NT2/D1 (cell line): ENCODE measurements around the gene SCYGR2.

Experiments used
- DNase-seq: peaks from one replicate; pipeline ENCODE4 v3.0.0-alpha.2; 2011; ENCODE audit warnings: low read depth, low spot score
- H3K27me3 ChIP-seq: 2 replicates; pipeline ENCODE4 v1.6.0; 2011; ENCODE audit warnings: mild to moderate bottlenecking; ENCODE audit not compliant: insufficient read length, insufficient read depth
- H3K36me3 ChIP-seq: 2 replicates; pipeline ENCODE4 v1.6.1; 2011; ENCODE audit warnings: mild to moderate bottlenecking, low read length, mixed read lengths; ENCODE audit not compliant: insufficient read depth, insufficient read length
- H3K4me1 ChIP-seq: 2 replicates; pipeline ENCODE4 v1.5.1; 2011; ENCODE audit not compliant: insufficient read depth, insufficient read length
- H3K4me3 ChIP-seq: 2 replicates; pipeline ENCODE4 v1.5.1; 2011; ENCODE audit warnings: low read depth; ENCODE audit not compliant: insufficient read length
- H3K9ac ChIP-seq: 2 replicates; pipeline ENCODE4 v1.6.0; 2011; ENCODE audit warnings: low read depth; ENCODE audit not compliant: insufficient read length
- H3K9me3 ChIP-seq: 2 replicates; pipeline ENCODE4 v1.5.1; 2011; ENCODE audit warnings: mild to moderate bottlenecking, low read length; ENCODE audit not compliant: insufficient read depth
- SUZ12 ChIP-seq: IDR thresholded peaks from 2 replicates; pipeline ENCODE4 v1.6.1; 2011; ENCODE audit not compliant: insufficient read length, insufficient read depth; ENCODE audit errors: extremely low read depth
- YY1 ChIP-seq: IDR thresholded peaks from 2 replicates; pipeline ENCODE4 v1.6.1; 2011; ENCODE audit not compliant: insufficient read length, insufficient read depth
- ZNF274 ChIP-seq: IDR thresholded peaks from 2 replicates; pipeline ENCODE4 v1.6.1; 2011; ENCODE audit warnings: mild to moderate bottlenecking, low read depth, low read length

The SCYGR2 gene

DNA sequence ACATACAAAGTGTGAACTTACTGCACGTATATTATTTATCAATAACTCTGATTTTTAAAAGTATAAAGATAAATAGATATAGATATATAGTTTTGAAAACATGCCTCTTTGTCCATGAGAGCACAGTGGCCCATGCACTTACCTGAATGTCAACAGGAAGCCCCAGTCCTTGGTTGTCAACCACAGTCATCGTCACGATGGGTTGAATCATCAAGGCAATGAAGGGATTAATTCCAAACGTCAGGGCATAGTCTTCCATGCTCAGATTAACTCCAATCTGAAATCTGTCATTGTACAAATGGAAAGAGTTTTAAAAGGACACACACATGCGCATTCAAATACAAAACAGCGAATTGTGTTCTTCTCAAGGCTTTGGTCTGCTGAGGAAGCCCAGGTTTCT is 34.1 kb downstream of the SCYGR2 start:
- Histone ChIP-seq H3K9ac (no peak overlapping the region), H3K27me3 (no peaks in the 10 kb centered on the region), H3K36me3 (no peaks in the 10 kb centered on the region), H3K4me1 (no peaks in the 10 kb centered on the region), H3K9me3 (no peaks in the 10 kb centered on the region), H3K4me3 (no peak overlapping the region)
- no peak for DNase-seq
- TF ChIP-seq ZNF274: no peak

- Histone ChIP-seq H3K4me3 (no peak overlapping the region), H3K4me1 (no peaks in the 10 kb centered on the region), H3K9ac (no peak overlapping the region), H3K27me3 (no peaks in the 10 kb centered on the region), H3K36me3 (no peaks in the 10 kb centered on the region), H3K9me3 (no peaks in the 10 kb centered on the region)
- DNase-seq: no peak
- TF ChIP-seq YY1: no peak
- no peak for TF ChIP-seq ZNF274
- no peak for TF ChIP-seq SUZ12
Observed at GRCh38 chr2:227634201-227634600, 35.5 kb downstream of the SCYGR2 start.

DNA sequence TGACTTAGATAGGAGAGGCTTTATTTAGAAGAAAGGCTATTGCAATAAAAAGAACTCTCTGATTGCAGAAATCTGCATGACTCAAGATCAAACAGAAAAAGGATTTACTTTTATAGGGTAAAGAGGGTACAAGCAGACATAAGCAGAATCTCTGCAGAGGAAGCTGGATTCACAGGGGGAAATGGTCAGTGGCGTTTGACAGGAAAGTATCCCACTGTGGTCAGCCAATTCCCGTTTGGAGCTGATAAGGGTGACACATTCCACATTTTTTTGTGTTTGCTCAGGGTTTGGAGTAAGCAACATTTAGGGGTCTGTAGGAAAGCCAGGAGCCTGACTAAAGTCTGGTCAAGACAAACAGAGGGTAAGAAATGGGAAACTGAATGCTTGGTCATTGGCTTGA is 44.0 kb downstream of the SCYGR2 start:
- Histone ChIP-seq H3K36me3 (no peaks in the 10 kb centered on the region), H3K9me3 (no peaks in the 10 kb centered on the region), H3K4me3 (no peak overlapping the region), H3K27me3 (no peaks in the 10 kb centered on the region), H3K9ac (no peak overlapping the region), H3K4me1 (no peaks in the 10 kb centered on the region)
- no peak for DNase-seq
- no peak for TF ChIP-seq SUZ12
- no peak for TF ChIP-seq ZNF274
- no peak for TF ChIP-seq YY1

- Histone ChIP-seq H3K4me1 (no peaks in the 10 kb centered on the region), H3K9me3 (no peaks in the 10 kb centered on the region), H3K36me3 (no peaks in the 10 kb centered on the region), H3K27me3 (no peaks in the 10 kb centered on the region), H3K9ac (no peak overlapping the region), H3K4me3 (no peak overlapping the region)
- TF ChIP-seq YY1 (no peak), SUZ12 (no peak), ZNF274 (no peak)
- no peak for DNase-seq
Observed at GRCh38 chr2:227643990-227644551, 45.4 kb downstream of the SCYGR2 start.
